ENCODE data around the gene GLDC. TPM values are rescaled to one million over a fixed set of nuclear protein-coding genes. Genes with fewer than 3 reads are reported as not detected.
A peak's percentile ranks its signal among the peaks of the same experiment; 100 is the strongest.

The GLDC gene
- total RNA-seq, 1 donor from 2014 or later: 1.7 TPM

DNA sequence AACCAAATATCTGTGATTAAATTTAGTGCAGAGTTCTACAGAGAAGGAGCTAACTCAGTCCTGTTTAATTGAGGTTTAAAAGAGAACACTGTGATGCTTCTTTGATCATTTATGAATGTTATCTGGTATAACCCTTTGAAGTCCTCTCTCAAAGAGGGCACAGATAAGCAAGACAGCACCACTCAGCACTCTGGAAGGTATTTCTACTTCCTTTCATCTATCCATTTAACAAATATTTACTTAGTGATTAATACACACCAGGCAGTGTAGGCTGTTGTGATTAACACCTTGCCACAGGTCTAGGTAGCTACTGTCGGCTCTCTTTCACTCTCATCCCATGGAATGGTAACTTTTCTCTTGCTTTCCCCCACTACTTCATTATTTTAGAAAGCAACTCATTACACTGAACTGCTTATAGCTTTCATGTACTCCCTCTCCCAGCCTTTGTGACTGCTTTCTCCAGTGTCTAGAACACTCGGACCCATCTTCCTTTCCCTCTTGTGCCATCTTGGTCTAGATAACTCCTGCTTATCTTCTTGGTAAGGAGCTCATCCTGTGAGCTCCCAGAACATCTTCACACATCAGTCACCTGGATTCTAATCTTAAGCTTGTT, 54.7 kb downstream of the GLDC start:
- Histone ChIP-seq H3K9me3 (no peaks in the 10 kb centered on the region), H3K4me3 (no peak overlapping the region), H3K27ac (no peak overlapping the region), H3K4me1 (no peaks in the 10 kb centered on the region), H3K27me3 (no peaks in the 10 kb centered on the region), H3K36me3 (no peaks in the 10 kb centered on the region)
- intact Hi-C loops (cut with DNase I): no loop called here
- ATAC-seq: no peak
- TF ChIP-seq, protein P1, sequence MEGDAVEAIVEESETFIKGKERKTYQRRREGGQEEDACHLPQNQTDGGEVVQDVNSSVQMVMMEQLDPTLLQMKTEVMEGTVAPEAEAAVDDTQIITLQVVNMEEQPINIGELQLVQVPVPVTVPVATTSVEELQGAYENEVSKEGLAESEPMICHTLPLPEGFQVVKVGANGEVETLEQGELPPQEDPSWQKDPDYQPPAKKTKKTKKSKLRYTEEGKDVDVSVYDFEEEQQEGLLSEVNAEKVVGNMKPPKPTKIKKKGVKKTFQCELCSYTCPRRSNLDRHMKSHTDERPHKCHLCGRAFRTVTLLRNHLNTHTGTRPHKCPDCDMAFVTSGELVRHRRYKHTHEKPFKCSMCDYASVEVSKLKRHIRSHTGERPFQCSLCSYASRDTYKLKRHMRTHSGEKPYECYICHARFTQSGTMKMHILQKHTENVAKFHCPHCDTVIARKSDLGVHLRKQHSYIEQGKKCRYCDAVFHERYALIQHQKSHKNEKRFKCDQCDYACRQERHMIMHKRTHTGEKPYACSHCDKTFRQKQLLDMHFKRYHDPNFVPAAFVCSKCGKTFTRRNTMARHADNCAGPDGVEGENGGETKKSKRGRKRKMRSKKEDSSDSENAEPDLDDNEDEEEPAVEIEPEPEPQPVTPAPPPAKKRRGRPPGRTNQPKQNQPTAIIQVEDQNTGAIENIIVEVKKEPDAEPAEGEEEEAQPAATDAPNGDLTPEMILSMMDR (IDR thresholded peaks at IDR 0.05): no peak
- DNase-seq: no peak

DNA sequence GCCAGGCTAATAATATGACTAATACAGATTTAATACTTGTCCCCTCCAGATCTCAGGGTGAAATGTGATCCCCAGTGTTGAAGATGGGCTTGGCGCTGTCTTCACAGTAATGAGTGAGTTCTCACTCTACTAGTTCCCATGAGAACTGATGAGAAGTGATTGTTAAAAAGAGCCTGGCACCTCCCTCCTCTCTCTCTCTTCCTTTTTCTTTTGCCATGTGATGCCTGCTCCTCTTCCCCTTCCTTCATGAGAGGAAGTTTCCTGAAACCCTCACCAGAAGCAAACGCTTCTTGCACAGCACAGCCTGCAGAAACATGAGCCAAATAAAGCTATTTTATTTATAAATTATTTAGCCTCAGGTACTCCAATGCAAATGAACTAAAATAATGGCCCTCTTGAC, 55.2 kb downstream of the GLDC start:
- H3K4me3 ChIP-seq: no peak overlapping the region
- TF ChIP-seq, protein P1 (IDR thresholded peaks at IDR 0.05): no peak
- no peaks in the 10 kb centered on the region for H3K4me1 ChIP-seq
- H3K27ac ChIP-seq: no peak overlapping the region
- no peaks in the 10 kb centered on the region for H3K27me3 ChIP-seq
- intact Hi-C loops (cut with DNase I): no loop called here
- H3K9me3 ChIP-seq: no peaks in the 10 kb centered on the region
- no peaks in the 10 kb centered on the region for H3K36me3 ChIP-seq
- ATAC-seq: peak; percentile 70
- DNase-seq: no peak

DNA sequence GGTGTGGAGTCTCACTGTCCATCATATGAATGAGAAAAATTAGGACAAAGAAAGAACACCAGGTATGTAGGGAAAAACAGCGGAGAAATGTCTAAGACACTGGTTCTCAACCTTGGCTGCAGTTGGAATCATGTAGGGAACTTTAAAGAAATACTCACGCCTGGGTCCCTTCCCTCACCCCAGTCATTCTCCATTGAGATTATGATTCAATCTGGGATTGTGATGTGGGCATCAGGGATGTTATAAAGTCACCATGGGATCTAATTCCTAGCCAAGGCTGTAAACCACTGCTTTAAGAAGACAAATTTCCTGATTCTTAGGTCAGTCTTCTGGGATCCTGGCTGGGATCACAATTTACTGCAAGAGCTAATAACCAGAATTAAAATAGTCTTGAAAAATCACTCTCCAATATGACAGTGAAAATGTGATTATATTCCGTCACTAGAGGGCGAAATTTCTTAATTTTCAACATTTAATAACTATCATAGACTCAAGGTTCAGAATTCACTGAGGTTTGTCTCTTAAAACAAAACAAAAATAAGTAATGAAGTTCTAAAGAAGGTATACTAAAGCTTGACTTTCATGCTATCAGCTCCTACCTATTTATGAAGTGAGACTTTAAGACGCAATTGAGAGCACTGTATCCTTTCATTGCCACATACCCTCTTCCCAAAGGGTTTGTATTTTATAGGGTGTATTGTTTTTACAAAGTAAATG, 60.5 kb downstream of the GLDC start:
- Histone ChIP-seq H3K27me3 (no peaks in the 10 kb centered on the region), H3K4me1 (no peaks in the 10 kb centered on the region), H3K36me3 (no peaks in the 10 kb centered on the region), H3K4me3 (no peak overlapping the region), H3K9me3 (no peaks in the 10 kb centered on the region), H3K27ac (no peak overlapping the region)
- DNase-seq (no peak), ATAC-seq (no peak)
- intact Hi-C loops (cut with DNase I): no loop called here
- TF ChIP-seq, protein P1 (IDR thresholded peaks at IDR 0.05): peak; percentile 56

DNA sequence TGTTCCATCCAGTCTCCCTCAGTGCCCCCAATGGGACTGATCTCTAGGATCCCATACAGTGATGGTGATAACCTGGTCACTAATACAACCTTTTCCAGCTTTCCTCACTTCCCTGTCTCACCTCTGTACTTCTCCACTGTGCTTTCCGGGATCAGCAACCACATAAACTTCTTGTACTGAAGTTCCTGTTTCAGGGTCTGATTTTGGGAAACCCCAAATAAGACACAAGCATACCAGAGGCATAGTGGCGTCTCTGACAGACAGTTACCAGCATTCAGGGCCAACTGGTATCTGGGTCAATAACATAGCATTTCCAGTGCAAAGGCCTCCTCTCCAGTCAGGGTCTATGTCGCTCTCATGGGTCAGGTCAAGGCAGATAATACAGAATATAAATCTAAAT, 64.3 kb downstream of the GLDC start:
- no peaks in the 10 kb centered on the region for H3K4me1 ChIP-seq
- H3K4me3 ChIP-seq: no peak overlapping the region
- no peaks in the 10 kb centered on the region for H3K27me3 ChIP-seq
- TF ChIP-seq, protein P1 (IDR thresholded peaks at IDR 0.05): no peak
- H3K27ac ChIP-seq: no peak overlapping the region
- DNase-seq (no peak), ATAC-seq (no peak)
- no peaks in the 10 kb centered on the region for H3K36me3 ChIP-seq
- intact Hi-C loops (cut with DNase I): no loop called here
- H3K9me3 ChIP-seq: no peaks in the 10 kb centered on the region

DNA sequence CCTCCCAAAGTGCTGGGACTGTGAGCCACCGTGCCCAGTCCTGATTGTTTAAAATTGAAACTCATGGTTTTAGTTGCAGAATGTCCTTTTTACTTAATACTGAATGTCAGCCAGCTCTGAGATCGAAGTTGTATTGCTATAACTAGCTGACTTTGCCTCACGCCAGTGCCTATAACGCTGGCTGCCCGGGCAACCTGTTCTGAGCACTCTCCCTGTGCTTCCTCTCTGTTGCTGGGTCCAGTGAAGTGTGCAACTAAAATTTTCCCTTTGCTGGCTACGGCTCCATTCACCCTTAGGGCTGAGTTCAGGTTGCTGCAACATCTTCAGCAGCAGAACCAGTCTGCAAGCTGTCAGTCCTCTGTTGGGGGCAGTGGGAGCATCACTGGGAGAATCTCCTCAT, 65.9 kb downstream of the GLDC start:
- intact Hi-C loops (cut with DNase I): no loop called here

More for the DNA sequence above, 65.9 kb downstream of the GLDC start:
- no peak overlapping the region for H3K27ac ChIP-seq
- H3K4me3 ChIP-seq: no peak overlapping the region
- no peaks in the 10 kb centered on the region for H3K36me3 ChIP-seq
- TF ChIP-seq, protein P1 (IDR thresholded peaks at IDR 0.05): no peak
- no peaks in the 10 kb centered on the region for H3K27me3 ChIP-seq
- ATAC-seq (no peak), DNase-seq (no peak)
- H3K9me3 ChIP-seq: no peaks in the 10 kb centered on the region
- H3K4me1 ChIP-seq: no peaks in the 10 kb centered on the region
